GM19463 (cell line): ENCODE results near the gene RPS14.
"Not testable (repeated sequence)": the region's sequence is repeated elsewhere in the genome, so short reads cannot be mapped to it uniquely, and the experiment has no call there.

Source experiments
- ATAC-seq: cut with Tn5 transposase; IDR thresholded peaks from one replicate; pipeline ENCODE4 v1.9.1; 2021; ENCODE audit warnings: mild to moderate bottlenecking, moderate library complexity; ENCODE audit not compliant: unreplicated experiment

RPS14 gene

GRCh38 chr5:150446583-150446982, 3.0 kb downstream of the RPS14 start:
- ATAC-seq = no peak

GRCh38 chr5:150446088-150446487, 3.5 kb downstream of the RPS14 start:
- no peak for ATAC-seq

DNA sequence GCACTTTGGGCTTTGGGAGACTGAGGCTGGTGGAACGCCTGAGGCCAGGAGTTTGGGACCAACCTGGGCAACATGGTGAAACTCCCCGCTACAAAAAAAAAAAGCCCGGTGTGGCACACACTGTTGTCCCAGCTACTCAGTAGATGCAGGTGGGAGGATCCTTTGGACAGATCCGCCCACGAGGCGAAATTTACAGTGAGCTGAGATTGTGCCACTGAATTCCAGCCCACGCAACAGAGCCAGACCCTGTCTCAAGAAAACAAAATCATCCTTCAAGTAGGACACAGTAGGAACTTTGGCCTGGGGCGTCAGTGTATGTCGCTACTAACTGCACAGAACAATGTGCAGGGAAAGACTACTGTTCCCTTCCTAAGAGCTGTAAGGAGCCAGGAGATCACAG, 4.8 kb downstream of the RPS14 start:
- no peak for ATAC-seq

DNA sequence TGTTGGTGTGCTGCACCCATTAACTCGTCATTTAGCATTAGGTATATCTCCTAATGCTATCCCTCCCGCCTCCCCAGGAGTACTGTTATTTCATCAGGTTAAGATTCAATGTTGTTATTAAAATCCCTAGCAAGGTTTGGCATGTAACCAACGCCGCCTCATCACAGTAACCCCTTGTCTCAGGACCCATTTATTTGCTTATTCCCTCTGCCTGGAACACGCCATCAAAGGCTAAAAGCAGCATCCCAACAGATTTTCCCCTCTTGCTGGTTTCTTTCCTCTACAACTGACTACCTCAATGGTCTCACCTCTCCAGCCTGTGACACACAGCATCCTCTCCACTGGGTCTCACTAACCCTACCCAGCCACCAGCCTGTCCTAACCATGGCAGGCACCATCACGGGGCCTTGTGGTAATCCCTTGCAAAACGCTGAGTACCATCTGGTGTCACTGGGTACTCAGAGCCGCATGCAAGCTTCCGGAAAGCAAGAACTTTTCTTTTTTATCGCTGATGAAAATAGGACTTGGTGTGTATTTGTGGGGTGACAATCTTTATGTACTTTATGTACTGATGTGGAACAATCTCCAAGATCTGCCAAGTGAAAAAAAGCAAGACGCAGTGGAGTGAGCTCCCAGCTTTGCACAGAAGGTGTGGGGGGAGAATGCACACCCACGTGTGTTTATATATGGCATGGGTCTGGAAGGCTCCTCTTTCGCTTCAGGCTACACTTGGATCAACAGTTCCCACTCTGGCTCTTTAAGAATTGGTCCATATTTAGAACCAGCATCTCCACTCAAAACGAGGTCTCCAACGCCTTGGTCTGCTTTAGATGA, 6.1 kb downstream of the RPS14 start:
- no peak for ATAC-seq

DNA sequence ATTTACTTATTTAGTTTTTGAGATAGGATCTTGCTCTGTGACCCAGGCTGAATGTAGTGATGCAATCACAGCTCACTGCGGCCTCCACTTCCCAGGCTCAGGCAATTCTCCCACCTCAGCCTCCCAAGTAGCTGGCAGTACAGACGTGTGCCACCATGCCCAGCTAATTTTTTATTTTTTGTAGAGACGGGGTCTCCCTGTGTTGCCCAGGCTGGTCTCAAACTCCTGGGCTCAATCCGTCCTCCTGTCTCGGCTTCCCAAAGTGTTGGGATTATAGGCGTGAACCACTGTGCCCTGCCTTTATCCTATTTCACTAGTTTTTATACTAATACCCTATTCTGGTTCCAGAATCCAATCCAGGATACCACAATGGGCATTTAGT, 6.8 kb downstream of the RPS14 start:
- ATAC-seq = no peak

GRCh38 chr5:150441813-150442698, 7.5 kb downstream of the RPS14 start:
- ATAC-seq = no peak

DNA sequence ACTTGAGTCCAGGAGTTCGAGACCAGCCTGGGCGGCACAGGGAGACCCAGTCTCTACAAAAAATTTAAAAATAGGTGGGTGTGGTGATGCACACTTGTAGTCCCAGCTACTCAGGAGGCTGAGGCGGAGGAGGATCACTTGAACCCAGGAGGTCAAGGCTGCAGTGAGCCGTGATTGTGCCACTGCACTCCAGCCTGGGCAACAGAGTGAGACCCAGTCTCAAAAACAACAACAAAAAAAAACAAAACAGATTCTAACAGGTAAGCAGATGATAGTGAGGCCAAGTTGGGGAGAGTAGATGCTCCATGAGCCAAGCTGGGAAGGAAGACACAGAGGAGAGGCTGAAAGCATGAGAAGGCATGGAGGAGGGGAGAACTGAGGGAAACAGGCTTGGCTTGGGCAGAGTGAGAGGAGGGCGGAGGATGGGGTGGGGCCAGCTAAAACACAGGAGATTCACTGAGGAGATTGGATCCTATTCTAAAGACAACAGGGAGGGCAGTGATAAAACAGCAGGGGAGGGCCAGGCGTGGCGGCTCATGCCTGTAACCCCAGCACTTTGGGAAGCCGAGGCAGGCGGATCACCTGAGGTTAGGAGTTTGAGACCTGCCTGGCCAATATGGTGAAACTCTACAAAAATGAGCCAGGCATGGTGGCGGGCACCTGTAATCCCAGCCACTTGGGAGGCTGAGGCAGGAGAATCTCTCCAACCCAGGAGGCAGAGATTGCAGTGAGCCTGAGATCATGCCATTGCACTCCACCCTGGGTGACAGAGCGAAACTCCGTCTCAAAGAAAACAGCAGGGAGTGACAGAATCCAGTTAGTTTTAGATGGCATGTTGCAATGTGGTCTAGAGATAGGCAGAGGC, 8.4 kb downstream of the RPS14 start:
- no peak for ATAC-seq

- ATAC-seq = no peak
Measured at GRCh38 chr5:150438873-150439546, 10.5 kb downstream of the RPS14 start.

DNA sequence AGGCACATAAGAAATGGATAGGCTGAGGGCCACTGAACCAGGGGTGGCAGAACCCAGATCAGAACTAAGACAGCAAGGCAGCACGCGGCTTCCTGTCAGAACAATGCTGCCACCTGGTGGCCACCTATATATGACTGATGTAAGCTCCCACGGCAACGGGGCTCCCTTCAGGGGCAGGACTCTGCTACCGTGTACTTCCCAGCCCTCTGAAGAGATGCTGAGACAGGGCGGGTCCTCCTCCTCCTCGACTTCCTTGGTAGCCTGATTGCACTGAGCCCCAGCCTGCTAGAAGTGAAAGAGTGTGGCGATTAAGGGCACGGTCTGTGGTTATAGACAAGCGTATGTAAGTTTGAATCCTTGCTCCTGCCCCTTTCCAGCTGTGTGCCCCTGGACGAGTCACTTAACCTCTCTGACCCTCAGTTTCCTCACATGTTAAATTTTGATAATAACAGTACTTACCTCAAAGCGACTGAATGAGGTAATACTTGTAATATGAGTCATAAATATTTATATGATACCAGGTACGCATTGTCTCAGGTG, 13.3 kb downstream of the RPS14 start:
- peak; percentile 92 for ATAC-seq

DNA sequence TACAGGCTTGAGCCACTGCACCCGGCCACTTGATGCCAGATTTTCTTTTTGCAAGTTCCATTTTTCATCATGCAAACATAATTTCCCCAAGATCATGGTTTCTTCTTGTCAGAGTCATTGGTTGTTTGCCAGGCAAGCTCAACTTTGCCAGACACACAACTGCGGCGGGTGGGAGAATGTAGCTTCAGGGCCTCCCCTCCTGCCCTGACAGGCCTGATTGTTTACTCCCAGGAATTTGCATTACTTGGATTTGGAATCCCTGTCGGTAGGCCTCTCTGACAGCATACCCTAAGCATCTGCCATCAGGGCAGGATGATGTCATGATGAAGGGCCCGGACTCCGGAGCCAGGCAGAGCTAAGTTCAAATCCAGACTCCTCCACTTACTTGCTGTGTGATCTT, 15.1 kb downstream of the RPS14 start:
- ATAC-seq = no peak

DNA sequence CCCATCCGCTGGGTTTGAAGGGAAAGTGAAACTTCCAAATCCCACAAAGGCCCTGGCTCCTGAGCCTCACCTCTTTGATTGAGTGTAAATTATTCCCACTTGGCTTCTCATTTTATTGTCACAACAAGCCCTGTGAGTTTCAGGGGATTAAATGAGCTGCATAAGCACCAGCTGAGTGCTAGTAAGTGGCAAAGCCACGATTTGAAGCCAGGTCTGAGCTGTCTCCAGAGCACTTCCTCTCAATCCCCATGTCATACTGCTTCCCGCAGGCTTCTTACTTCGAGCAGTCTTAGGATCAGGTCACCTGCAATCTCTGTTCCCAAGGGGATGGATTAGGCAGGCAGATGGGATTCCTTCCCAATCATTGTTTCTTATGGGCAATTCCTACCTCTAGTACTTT, 18.0 kb downstream of the RPS14 start:
- ATAC-seq = no peak

GRCh38 chr5:150431048-150431447, 18.5 kb downstream of the RPS14 start:
- ATAC-seq = no peak

- ATAC-seq = peak; percentile 80
Measured at GRCh38 chr5:150429410-150429873, 20.1 kb downstream of the RPS14 start.

GRCh38 chr5:150428978-150429377, 20.6 kb downstream of the RPS14 start:
- no peak for ATAC-seq

DNA sequence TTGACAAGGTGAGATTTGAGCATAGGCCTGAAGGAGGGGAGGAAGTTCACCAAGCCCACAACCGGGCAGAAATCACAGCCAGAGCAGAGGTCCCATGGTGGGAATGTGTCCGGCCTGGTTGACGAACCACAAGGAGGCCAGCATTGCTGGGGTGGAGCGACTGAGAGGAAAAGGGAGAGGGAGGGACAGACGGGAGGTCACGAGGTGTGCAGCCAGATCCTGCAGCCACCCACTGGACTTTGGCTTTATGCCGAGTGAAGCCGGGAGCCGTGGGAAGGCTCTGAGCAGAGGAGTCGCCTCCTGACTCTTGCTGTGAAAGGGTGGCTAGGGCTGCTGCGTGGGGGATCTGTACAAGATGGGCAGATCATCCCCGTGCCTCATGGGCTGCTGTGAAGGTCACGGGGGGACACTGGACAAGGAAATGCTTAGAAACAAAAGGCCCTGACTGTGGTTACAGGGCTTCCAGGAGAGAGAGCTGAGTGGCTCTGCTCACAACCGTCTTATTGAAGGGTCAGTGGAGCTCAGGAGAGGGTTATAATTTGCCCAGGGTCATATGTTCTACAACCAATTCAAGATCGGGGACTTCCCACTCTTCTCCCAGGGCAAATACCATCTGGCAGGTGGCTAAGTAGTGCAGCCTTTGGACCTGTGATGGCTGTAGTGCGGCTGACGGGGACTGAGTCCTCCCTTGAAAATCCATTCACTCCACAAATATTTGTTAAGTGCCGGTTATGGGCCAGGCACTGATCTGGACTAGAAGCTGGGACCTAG, 21.2 kb downstream of the RPS14 start:
- no peak for ATAC-seq

DNA sequence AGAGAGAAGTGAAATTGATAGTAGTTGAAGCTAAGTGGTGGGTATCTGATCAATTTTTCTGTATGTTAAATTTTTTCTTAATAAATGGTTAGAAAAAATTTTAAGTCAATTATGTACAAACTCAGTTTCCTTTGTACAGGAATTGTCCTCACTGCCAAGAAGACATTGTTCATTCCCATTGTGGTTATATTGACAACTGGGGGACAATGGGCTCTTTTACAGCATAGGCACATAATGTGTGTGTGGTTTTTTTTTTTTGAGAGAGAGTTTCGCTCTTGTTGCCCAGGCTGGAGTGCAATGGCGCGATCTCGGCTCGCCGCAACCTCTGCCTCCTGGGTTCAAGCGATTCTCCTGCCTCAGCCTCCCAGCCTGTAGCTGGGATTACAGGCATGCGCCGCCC, 23.4 kb downstream of the RPS14 start:
- not testable (repeated sequence) for ATAC-seq

- ATAC-seq = no peak
Measured at GRCh38 chr5:150422758-150423157, 26.8 kb downstream of the RPS14 start.

- no peak for ATAC-seq
Measured at GRCh38 chr5:150422075-150422474, 27.5 kb downstream of the RPS14 start.

DNA sequence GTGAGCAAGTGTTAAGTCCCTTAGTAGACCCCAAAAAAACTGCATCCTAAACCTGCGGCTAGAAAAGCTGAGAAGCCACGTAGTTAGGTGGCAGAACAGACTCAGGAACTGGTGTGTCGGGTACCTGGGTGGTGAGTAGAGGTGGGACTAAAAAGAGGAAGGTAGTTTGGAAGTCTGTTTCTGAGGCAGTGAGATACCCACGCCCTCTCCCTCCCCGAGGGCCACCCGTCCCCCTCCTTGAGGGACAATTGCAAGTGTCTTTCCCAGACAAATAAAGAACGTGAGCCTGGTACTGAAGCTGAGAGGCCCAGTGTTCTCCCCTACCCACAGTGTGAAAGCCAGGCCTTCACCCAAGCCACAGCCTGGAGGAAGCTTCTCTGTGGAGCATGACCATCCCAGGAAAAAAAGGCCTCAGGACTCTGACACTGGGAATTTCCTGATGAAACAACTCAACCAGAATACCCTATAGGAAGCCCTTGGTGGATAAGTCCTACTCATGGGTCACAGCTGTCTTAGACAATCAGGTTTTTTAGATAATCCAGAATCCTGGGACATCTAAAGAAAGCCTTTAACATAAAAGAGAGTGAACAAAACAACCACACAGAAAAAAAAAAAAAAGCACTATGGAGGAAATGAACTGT, 29.8 kb downstream of the RPS14 start:
- ATAC-seq = peak; percentile 85
